HFF-Myc (cell line): ENCODE data around the gene ETV3.
A peak's percentile ranks its signal among the peaks of the same experiment; 100 is the strongest.

Experiments
- DNase-seq: peaks from one replicate; pipeline ENCODE4 v3.0.0-alpha.2; 2011; ENCODE audit warnings: low read depth; ENCODE audit errors: extremely low read depth
- H3K4me3 ChIP-seq: replicated peaks from 2 replicates; pipeline ENCODE4 v1.5.1; 2011; ENCODE audit warnings: low read depth, mild to moderate bottlenecking, control low read depth, low read length
- TF ChIP-seq, protein P1 (sequence below): IDR thresholded peaks from 2 replicates; pipeline ENCODE4 v1.5.1; 2012; ENCODE audit warnings: mild to moderate bottlenecking, low read depth, low read length, control low read depth; ENCODE audit errors: missing control alignments

ETV3 gene

DNA sequence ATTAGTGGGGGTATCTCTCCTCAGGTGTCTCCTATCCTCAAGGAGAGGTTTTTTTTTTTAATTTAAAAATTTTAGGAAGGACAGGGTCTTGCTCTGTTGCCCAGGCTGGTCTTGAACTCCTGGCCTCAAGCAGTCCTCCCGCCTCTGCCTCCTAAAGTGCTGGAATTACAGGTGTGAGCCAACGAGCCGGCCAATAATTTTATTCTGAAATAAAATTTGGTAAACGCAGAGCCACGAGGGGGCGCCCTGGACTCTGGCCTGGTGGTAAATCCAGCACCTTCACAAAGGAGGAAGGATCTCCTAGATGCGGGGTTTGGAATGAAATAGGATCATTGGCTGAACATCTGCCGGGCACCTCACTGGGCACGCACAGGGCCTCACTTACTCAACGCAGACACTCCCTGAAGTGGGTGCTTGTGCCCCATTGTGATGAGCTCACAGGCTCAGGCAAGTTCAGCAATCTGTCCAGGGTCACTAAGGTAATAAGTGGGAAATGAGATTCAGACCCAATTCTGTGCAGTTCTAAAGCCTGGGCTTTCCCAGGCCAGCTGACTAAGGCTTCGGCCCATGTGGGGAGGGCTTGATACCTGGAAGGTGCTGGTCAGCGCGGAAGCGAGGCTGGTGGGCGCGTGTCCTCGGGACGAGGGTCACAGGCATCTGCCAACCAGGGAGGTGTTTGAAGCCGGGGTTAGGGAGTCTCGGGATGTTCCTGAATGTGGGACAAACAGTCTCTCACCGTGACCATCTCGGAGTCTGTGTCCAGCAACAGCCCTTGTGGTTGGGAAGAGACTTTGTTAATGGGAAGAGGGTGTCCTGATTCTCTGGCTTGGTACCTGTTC is 32.7 kb upstream of the ETV3 start:
- DNase-seq: no peak
- no peak overlapping the region for H3K4me3 ChIP-seq
- TF ChIP-seq, protein P1, sequence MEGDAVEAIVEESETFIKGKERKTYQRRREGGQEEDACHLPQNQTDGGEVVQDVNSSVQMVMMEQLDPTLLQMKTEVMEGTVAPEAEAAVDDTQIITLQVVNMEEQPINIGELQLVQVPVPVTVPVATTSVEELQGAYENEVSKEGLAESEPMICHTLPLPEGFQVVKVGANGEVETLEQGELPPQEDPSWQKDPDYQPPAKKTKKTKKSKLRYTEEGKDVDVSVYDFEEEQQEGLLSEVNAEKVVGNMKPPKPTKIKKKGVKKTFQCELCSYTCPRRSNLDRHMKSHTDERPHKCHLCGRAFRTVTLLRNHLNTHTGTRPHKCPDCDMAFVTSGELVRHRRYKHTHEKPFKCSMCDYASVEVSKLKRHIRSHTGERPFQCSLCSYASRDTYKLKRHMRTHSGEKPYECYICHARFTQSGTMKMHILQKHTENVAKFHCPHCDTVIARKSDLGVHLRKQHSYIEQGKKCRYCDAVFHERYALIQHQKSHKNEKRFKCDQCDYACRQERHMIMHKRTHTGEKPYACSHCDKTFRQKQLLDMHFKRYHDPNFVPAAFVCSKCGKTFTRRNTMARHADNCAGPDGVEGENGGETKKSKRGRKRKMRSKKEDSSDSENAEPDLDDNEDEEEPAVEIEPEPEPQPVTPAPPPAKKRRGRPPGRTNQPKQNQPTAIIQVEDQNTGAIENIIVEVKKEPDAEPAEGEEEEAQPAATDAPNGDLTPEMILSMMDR: peak; percentile 63

DNA sequence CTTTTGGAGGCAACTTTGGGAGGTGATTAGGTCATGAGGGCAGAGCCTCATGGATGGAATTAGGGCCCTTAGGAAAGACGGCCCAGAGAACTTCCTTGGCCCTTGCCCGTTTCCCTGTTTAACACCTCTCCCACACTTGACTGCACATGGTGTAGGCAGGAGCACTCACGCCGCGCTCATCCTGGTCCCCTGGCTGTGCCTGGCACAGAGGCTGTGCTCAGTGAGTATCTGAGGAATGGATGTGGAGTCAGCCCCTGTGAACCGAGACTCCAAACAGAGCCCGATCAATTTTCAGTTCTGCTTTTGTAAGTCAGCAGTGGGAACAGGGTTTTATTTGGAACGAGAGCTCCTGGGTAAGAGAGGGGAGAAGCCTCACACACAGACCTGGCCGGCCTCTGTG is 29.8 kb upstream of the ETV3 start:
- no peak overlapping the region for H3K4me3 ChIP-seq
- no peak for DNase-seq
- TF ChIP-seq, protein P1: no peak

DNA sequence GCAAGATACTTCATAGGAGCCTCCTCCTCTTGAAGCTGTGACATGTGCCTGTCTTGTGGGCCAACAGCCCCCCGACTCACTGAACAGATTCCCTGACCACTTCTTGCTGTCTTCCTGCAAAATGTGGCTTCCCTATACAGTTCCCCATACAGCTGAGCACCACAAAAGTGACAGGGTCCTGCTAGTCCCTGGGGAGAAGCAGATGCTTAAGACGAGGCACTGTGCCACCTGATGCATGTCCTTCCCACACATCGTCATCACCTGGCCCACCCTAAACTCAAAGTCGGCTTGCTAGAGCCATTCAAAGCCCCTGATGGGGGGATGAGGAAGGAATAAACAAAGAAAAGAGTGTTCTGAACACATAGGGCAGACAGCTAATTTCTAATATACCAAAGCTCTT is 29.2 kb upstream of the ETV3 start:
- no peak for DNase-seq
- TF ChIP-seq, protein P1: no peak
- H3K4me3 ChIP-seq: no peak overlapping the region

DNA sequence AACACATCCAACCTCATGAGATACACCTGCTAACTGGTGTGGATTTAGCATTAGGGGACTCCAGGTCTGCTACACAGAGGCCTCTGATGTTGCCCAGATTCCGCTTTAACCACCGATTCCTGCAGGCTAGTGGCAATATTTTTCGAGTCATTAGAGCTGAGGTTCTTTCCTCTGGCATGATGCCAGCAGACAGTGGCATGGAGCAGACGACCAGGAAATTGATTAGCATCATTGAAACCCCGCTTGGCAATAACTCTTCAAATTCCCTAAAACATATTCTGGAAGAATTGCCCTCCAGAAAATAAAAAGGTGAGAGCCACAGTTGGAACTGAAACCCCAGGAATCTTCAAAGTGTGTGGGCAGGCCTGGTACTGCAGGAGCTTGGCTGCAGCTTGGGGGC is 28.4 kb upstream of the ETV3 start:
- no peak for DNase-seq
- TF ChIP-seq, protein P1: no peak
- H3K4me3 ChIP-seq: no peak overlapping the region

DNA sequence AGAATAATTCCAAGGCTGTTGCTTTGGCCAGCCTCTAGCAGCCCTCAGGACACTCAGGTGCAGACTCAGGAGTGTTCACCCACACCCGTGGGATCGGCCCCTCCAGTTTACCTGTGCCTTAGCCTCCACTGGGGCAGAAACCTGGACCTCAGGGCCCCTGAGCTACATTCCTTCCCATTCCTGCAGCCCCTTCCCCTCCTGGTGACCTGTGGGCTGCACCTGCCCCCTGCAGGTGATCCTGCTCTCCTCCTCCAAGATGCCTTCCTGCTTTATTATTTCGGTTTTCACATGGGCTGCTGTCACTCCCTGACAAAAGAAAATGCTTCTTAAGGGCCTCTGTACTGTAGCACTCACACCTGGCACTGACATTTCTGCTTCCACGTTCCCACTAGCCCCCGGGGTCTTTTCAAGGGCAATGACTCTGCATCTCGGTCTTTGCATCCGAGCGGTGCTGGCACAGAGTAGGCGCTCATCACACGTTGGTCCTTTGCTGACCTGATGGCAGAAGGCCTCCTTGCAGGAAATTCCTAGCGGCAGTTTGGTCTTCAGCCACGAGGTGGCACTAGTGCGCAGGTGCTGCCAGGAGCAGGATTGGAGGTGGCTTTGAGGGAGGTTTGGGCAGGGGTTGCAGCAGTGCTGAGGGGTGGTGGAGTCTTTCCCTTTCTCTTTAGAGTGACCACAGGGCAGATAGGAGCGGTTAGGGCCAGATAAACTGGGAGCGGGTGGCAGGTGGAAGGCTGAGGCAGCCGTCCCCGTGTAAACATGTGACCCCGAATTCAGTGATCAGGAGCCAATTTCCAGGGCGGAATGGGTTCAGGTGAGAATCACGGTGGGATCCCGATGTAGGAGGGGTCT is 25.3 kb upstream of the ETV3 start:
- TF ChIP-seq, protein P1: peak; percentile 97
- H3K4me3 ChIP-seq: no peak overlapping the region
- no peak for DNase-seq

DNA sequence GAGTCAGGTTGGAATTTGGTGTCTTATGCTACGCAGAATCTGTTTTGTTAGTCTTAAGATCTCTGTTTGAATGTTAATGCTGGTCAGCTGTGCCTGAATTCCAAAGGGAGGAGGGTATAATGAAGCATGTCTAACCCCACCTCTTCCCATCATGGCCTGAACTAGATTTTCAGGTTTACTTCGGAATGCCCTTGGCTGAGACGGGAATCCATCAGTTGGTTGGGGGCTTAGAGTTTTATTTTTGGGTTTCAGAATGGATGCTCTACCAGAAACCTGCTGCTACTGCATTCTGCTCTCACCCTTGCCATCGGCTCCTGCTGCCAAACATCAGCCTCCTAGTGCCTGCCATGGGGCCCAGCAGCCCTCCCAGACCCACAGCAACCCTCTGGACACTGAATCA is 24.1 kb upstream of the ETV3 start:
- TF ChIP-seq, protein P1: no peak
- H3K4me3 ChIP-seq: no peak overlapping the region
- DNase-seq: no peak
